ENCODE measurements around the gene LRRC10B.
A peak's percentile ranks its signal among the peaks of the same experiment; 100 is the strongest.

The LRRC10B gene

GRCh38 chr11:61531044-61531443, 22.5 kb downstream of the LRRC10B start:
- H3K4me3 ChIP-seq (ENCODE audit: control insufficient read depth, low read depth, low read length), result no peak overlapping the region
- no peak for TF ChIP-seq CTCF (IDR thresholded peaks at IDR 0.05; ENCODE audit: control insufficient read depth, insufficient read depth, low read depth, low read length, missing control alignments)
- no peak for DNase-seq (ENCODE audit: low read depth)

- H3K4me3 ChIP-seq (ENCODE audit: control insufficient read depth, low read depth, low read length), result no peak overlapping the region
- TF ChIP-seq CTCF (IDR thresholded peaks at IDR 0.05; ENCODE audit: control insufficient read depth, insufficient read depth, low read depth, low read length, missing control alignments), result peak; percentile 78
- no peak for DNase-seq (ENCODE audit: low read depth)
Observed at GRCh38 chr11:61532134-61533038, 23.8 kb downstream of the LRRC10B start.

GRCh38 chr11:61533039-61533375, 24.5 kb downstream of the LRRC10B start:
- no peak overlapping the region for H3K4me3 ChIP-seq (ENCODE audit: control insufficient read depth, low read depth, low read length)
- no peak for DNase-seq (ENCODE audit: low read depth)
- TF ChIP-seq CTCF (IDR thresholded peaks at IDR 0.05; ENCODE audit: control insufficient read depth, insufficient read depth, low read depth, low read length, missing control alignments), result no peak

GRCh38 chr11:61533401-61533800, 24.9 kb downstream of the LRRC10B start:
- no peak overlapping the region for H3K4me3 ChIP-seq (ENCODE audit: control insufficient read depth, low read depth, low read length)
- no peak for DNase-seq (ENCODE audit: low read depth)
- TF ChIP-seq CTCF (IDR thresholded peaks at IDR 0.05; ENCODE audit: control insufficient read depth, insufficient read depth, low read depth, low read length, missing control alignments), result no peak

- no peak for TF ChIP-seq CTCF (IDR thresholded peaks at IDR 0.05; ENCODE audit: control insufficient read depth, insufficient read depth, low read depth, low read length, missing control alignments)
- DNase-seq (ENCODE audit: low read depth), result no peak
Observed at GRCh38 chr11:61534025-61534932, 25.7 kb downstream of the LRRC10B start.

GRCh38 chr11:61534933-61535839, 26.6 kb downstream of the LRRC10B start:
- TF ChIP-seq CTCF (IDR thresholded peaks at IDR 0.05; ENCODE audit: control insufficient read depth, insufficient read depth, low read depth, low read length, missing control alignments), result no peak
- no peak overlapping the region for H3K4me3 ChIP-seq (ENCODE audit: control insufficient read depth, low read depth, low read length)
- no peak for DNase-seq (ENCODE audit: low read depth)

More at GRCh38 chr11:61534025-61534932, 25.7 kb downstream of the LRRC10B start:
- H3K4me3 ChIP-seq (ENCODE audit: control insufficient read depth, low read depth, low read length), result no peak overlapping the region

All from AG09309 (cell line).